GM23338 (cell line): ENCODE data around the gene PLAC8L1. TPM values are rescaled to one million over a fixed set of nuclear protein-coding genes. Genes with fewer than 3 reads are reported as not detected.
"Not testable (repeated sequence)": the region's sequence is repeated elsewhere in the genome, so short reads cannot be mapped to it uniquely, and the experiment has no call there.

ENCODE experiments used
- ATAC-seq: fragments of 200-7000 bp; cut with Tn5 transposase; 3 replicates; pipeline ENCODE4 v1.9.1; 2020
- DNase-seq: peaks from one replicate; pipeline ENCODE4 v3.0.0-alpha.2; 2015; ENCODE audit warnings: low spot score
- H2AFZ ChIP-seq: fragments of 200-600 bp; sonication (generic); 2 replicates; pipeline ENCODE4 v1.8.0; 2016; ENCODE audit warnings: antibody characterized with exemption, mild to moderate bottlenecking, moderate library complexity
- H3F3A ChIP-seq: fragments of 200-600 bp; sonication (generic); replicated peaks from 2 replicates; pipeline ENCODE4 v1.8.0; 2017; ENCODE audit warnings: antibody characterized with exemption, mixed run types, low read depth
- H3K27ac ChIP-seq: fragments of 200-600 bp; sonication (generic); 2 replicates; pipeline ENCODE4 v1.6.1; 2016; ENCODE audit warnings: low read depth
- H3K27me3 ChIP-seq: fragments of 200-600 bp; sonication (generic); 2 replicates; pipeline ENCODE4 v1.8.0; 2016; ENCODE audit warnings: mild to moderate bottlenecking, mixed run types, moderate library complexity; ENCODE audit not compliant: insufficient read depth
- H3K36me3 ChIP-seq: fragments of 200-600 bp; sonication (generic); 2 replicates; pipeline ENCODE4 v1.8.0; 2016; ENCODE audit warnings: mild to moderate bottlenecking; ENCODE audit not compliant: insufficient read depth
- H3K4me1 ChIP-seq: fragments of 200-600 bp; sonication (generic); 2 replicates; pipeline ENCODE4 v1.8.0; 2016; ENCODE audit warnings: mild to moderate bottlenecking, moderate library complexity; ENCODE audit not compliant: insufficient read depth
- H3K4me2 ChIP-seq: fragments of 200-600 bp; sonication (generic); 2 replicates; pipeline ENCODE4 v1.7.1; 2017; ENCODE audit warnings: mixed run types
- H3K4me3 ChIP-seq: fragments of 200-600 bp; sonication (generic); 2 replicates; pipeline ENCODE4 v1.6.1; 2016; ENCODE audit warnings: mixed run types
- H3K79me2 ChIP-seq: fragments of 200-600 bp; sonication (generic); replicated peaks from 2 replicates; pipeline ENCODE4 v1.8.0; 2017; ENCODE audit warnings: mild to moderate bottlenecking; ENCODE audit not compliant: insufficient read depth
- H3K9me2 ChIP-seq: fragments of 200-600 bp; sonication (generic); 2 replicates; pipeline ENCODE4 v1.8.0; 2017; ENCODE audit not compliant: insufficient read depth
- H4K20me1 ChIP-seq: fragments of 200-600 bp; sonication (generic); replicated peaks from 2 replicates; pipeline ENCODE4 v1.8.0; 2017; ENCODE audit warnings: mild to moderate bottlenecking; ENCODE audit not compliant: insufficient read depth
- H3K27ac Mint-ChIP-seq: 2 replicates; pipeline ENCODE4 v1.8.0; 2020; ENCODE audit warnings: inconsistent platforms, mild to moderate bottlenecking, moderate library complexity, mixed read lengths
- H3K27me3 Mint-ChIP-seq: 3 replicates; pipeline ENCODE4 v1.8.0; 2022; ENCODE audit warnings: low read depth, mild to moderate bottlenecking, moderate library complexity, mixed read lengths, inconsistent platforms; ENCODE audit not compliant: insufficient read depth, poor library complexity
- H3K36me3 Mint-ChIP-seq: 3 replicates; pipeline ENCODE4 v1.8.0; 2021; ENCODE audit warnings: low read depth, mild to moderate bottlenecking, inconsistent platforms, moderate library complexity, mixed read lengths
- H3K4me1 Mint-ChIP-seq: 3 replicates; pipeline ENCODE4 v1.8.0; 2020; ENCODE audit warnings: mild to moderate bottlenecking, inconsistent platforms, mixed read lengths
- H3K4me3 Mint-ChIP-seq: 3 replicates; pipeline ENCODE4 v1.8.0; 2021; ENCODE audit warnings: moderate library complexity, mild to moderate bottlenecking, inconsistent platforms, mixed read lengths
- H3K9me3 Mint-ChIP-seq: 3 replicates; pipeline ENCODE4 v1.8.0; 2020; ENCODE audit warnings: moderate library complexity, mild to moderate bottlenecking, inconsistent platforms, mixed read lengths
- CREB1 ChIP-seq: fragments of 250-450 bp; sonication (Bioruptor Pico); IDR thresholded peaks from 2 replicates; pipeline ENCODE4 v1.5.0; 2020; ENCODE audit warnings: low read depth, mild to moderate bottlenecking, moderate library complexity
- CTCF ChIP-seq, 2 experiments: fragments of 200-600 bp in 1 of 2; sonication (generic) in 1 of 2; conservative IDR thresholded peaks; 2 replicates each; pipeline versions ENCODE4 v1.5.1 to v1.6.1; 2016 to 2017; ENCODE audit warnings: antibody characterized with exemption in 2 of 2, low read depth in 2 of 2, mild to moderate bottlenecking in 2 of 2, moderate library complexity in 1 of 2
- EZH2phosphoT487 ChIP-seq: fragments of 200-600 bp; sonication (generic); IDR thresholded peaks from one replicate; pipeline ENCODE4 v1.8.1; 2018; ENCODE audit warnings: antibody characterized with exemption; ENCODE audit not compliant: unreplicated experiment
- JUNB ChIP-seq: IDR thresholded peaks from one replicate; pipeline ENCODE4 v1.6.1; 2016; ENCODE audit warnings: antibody characterized with exemption; ENCODE audit not compliant: unreplicated experiment
- NANOG ChIP-seq: IDR thresholded peaks from 2 replicates; pipeline ENCODE4 v1.6.1; 2016; ENCODE audit warnings: antibody characterized with exemption, borderline replicate concordance
- STAT1 ChIP-seq: IDR thresholded peaks from one replicate; pipeline ENCODE4 v1.6.1; 2016; ENCODE audit warnings: antibody characterized with exemption; ENCODE audit not compliant: unreplicated experiment
- ZNF114 ChIP-seq: fragments of 250-450 bp; sonication (Bioruptor Pico); IDR thresholded peaks from 2 replicates; pipeline ENCODE4 v1.5.0; 2020; ENCODE audit warnings: mild to moderate bottlenecking, moderate library complexity
- ZNF331 ChIP-seq: fragments of 250-450 bp; sonication (Bioruptor Pico); IDR thresholded peaks from 2 replicates; pipeline ENCODE4 v1.5.0; 2020; ENCODE audit warnings: low read depth, mild to moderate bottlenecking, moderate library complexity
- ZNF462 ChIP-seq: fragments of 250-450 bp; sonication (Bioruptor Pico); IDR thresholded peaks from 2 replicates; pipeline ENCODE4 v1.5.0; 2020; ENCODE audit warnings: mild to moderate bottlenecking, moderate library complexity
- polyA plus RNA-seq: library from polyadenylated mRNA; unstranded; fragments of >200 nt; fragmentation: Nextera tagmentation; extraction: Ambion mirVana; gene quantifications from 2 replicates; pipeline ENCODE4 v1.2.1, GENCODE V29; 2016
- total RNA-seq: library from RNA; depleted of rRNA; stranded (reverse); fragments of >200 nt; shearing (Covaris generic); gene quantifications from 2 replicates; pipeline ENCODE4 v1.2.3, GENCODE V29; 2014

PLAC8L1 gene
- total and polyA plus RNA-seq, 2 experiments from 2014 or later = 2.0 TPM; not detected in 1

GRCh38 chr5:146124580-146124979 is 19.2 kb upstream of the PLAC8L1 start (continued):
- TF ChIP-seq EZH2phosphoT487 = no peak
- no peak for TF ChIP-seq ZNF331
- no peak for TF ChIP-seq ZNF462

GRCh38 chr5:146121451-146121850 is 16.1 kb upstream of the PLAC8L1 start:
- not testable (repeated sequence) for H3K27ac Mint-ChIP-seq, H2AFZ ChIP-seq, ATAC-seq, H3K27ac ChIP-seq, H3K4me1 ChIP-seq, H3K4me3 Mint-ChIP-seq, H3K4me1 Mint-ChIP-seq, H4K20me1 ChIP-seq, H3K9me2 ChIP-seq, H3F3A ChIP-seq, H3K79me2 ChIP-seq, H3K27me3 Mint-ChIP-seq, H3K27me3 ChIP-seq, H3K9me3 Mint-ChIP-seq, DNase-seq, H3K4me3 ChIP-seq, H3K4me2 ChIP-seq
- peaks cover 92% of the 10 kb centered on the region for H3K36me3 Mint-ChIP-seq
- H3K36me3 ChIP-seq = peaks cover 90% of the 10 kb centered on the region

- no peaks in the 10 kb centered on the region for H3K4me1 Mint-ChIP-seq
- Histone ChIP-seq H3F3A (0 out of 2 replicates have a peak, but pooled peaks cover 5% of the 10 kb centered on the region), H2AFZ (no peak overlapping the region), H4K20me1 (0 out of 2 replicates have a peak, but pooled peaks cover under 1% of the 10 kb centered on the region), H3K36me3 (peaks cover 75% of the 10 kb centered on the region), H3K9me2 (no peaks in the 10 kb centered on the region), H3K27ac (0 out of 2 replicates have a peak overlapping the region, but pooled peaks have one; percentile 16), H3K27me3 (no peaks in the 10 kb centered on the region), H3K4me1 (no peaks in the 10 kb centered on the region), H3K4me3 (no peak overlapping the region), H3K4me2 (no peak overlapping the region), H3K79me2 (no peaks in the 10 kb centered on the region)
- no peaks in the 10 kb centered on the region for H3K9me3 Mint-ChIP-seq
- DNase-seq = no peak
- no peaks in the 10 kb centered on the region for H3K27me3 Mint-ChIP-seq
- no peak overlapping the region for H3K27ac Mint-ChIP-seq
- H3K36me3 Mint-ChIP-seq = peaks cover 82% of the 10 kb centered on the region
- H3K4me3 Mint-ChIP-seq = no peak overlapping the region
- ATAC-seq = no peak
- TF ChIP-seq JUNB (no peak), EZH2phosphoT487 (no peak), CREB1 (CRISPR knock-in tag) (no peak), CTCF (conservative IDR thresholded peaks at IDR 0.05; ENCODE audit: low read depth in 2 of 2) (no peak), NANOG (no peak), ZNF331 (no peak), ZNF114 (CRISPR knock-in tag) (no peak), STAT1 (no peak)
These were observed 12.9 kb upstream of the PLAC8L1 start for GRCh38 chr5:146118322-146118721.
